ENCODE results near the gene IFNA1. TPM values are rescaled to one million over a fixed set of nuclear protein-coding genes. Genes with fewer than 3 reads are reported as not detected.

The IFNA1 gene
- total RNA-seq, 2 donors from 2014 or later, result not detected

DNA sequence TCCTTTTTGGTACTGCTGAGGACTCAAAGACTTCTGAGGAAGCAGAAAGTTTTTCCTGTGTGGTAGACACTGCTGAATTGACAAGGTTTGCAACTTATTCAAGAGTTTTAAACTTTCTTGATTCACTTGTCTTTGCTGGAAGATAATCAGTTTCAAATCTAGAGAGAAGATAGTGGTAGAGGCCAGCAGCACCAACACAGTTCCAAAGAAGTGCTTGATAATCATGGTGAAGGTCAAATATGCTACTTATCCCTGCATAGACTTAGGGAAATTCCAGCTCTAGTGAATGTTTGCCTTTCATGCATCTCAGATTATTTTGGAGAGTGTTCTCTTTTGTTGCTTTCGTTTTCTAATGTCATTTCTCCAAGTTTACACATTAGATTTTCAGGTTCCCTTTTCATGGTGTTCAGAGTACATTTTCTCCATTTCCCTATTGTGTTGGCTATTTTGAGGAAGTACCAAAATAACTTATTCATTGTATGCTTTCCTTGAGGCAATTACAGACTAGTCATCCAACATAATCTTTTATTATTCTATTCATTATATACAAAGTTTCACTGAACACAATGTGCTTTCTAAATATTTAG, 41.3 kb downstream of the IFNA1 start:
- DNase-seq (ENCODE audit: low spot score in 2 of 2) (no peak), ATAC-seq (no peak)
- peaks cover 4 to 12% of the 10 kb centered on the region in 2 donors for H3K9me3 Mint-ChIP-seq
- no peak overlapping the region for H3K27ac Mint-ChIP-seq
- no peaks in the 10 kb centered on the region for H3K36me3 Mint-ChIP-seq

DNA sequence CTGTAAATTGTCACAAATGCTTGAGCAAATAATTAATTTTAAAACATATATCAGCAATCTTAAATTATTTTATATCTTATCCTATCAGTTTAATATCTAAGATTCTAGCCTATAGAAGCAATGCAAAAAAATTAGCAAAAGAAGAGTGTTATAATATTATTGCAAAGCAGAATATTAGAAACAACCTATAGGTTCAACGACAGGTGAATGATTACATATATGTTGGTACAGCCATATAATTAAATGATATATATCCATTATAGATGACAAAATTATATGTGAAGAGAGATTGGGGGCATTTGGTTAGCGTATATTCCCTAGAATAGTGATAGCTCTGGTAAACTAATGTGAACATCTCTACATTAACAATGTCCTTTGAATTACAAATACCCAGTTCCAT, 42.0 kb downstream of the IFNA1 start, which contains the start of gene IFNE:
TSS of gene IFNE (minus strand) at position 101 of the 400 bp plus-strand sequence. CDS start 619 bp downstream, outside the sequence.
- DNase-seq (ENCODE audit: low spot score in 2 of 2) (no peak), ATAC-seq (no peak)
- peaks cover 4 to 12% of the 10 kb centered on the region in 2 donors for H3K9me3 Mint-ChIP-seq
- H3K27ac Mint-ChIP-seq, result no peak within 1 kb of the TSS
- H3K36me3 Mint-ChIP-seq, result no peaks in the 10 kb centered on the region

Other genes with a start within 250 kb of the IFNA1 start
- gene IFNA7, start 238.2 kb upstream of the IFNA1 start, total RNA-seq, result not detected
- not detected for gene IFNA10, start 233.3 kb upstream of the IFNA1 start, total RNA-seq
- not detected for gene IFNA16, start 223.1 kb upstream of the IFNA1 start, total RNA-seq
- not detected for gene IFNA17, start 212.2 kb upstream of the IFNA1 start, total RNA-seq
- not detected for gene IFNA14, start 200.4 kb upstream of the IFNA1 start, total RNA-seq
- gene IFNA5, start 135.1 kb upstream of the IFNA1 start, total RNA-seq, result not detected
- gene KLHL9, start 105.0 kb upstream of the IFNA1 start, total RNA-seq, result 10 to 100 TPM; 14.6 to 14.8 TPM
- gene IFNA6, start 89.6 kb upstream of the IFNA1 start, total RNA-seq, result not detected
- gene IFNA13, start 72.4 kb upstream of the IFNA1 start, total RNA-seq, result not detected
- gene IFNA2, start 55.0 kb upstream of the IFNA1 start, total RNA-seq, result not detected
- not detected for gene IFNA8, start 31.3 kb upstream of the IFNA1 start, total RNA-seq
- not detected for gene IFNE, start 41.9 kb downstream of the IFNA1 start, total RNA-seq

All from activated naive CD4-positive, alpha-beta T cell treated with anti-CD3 and anti-CD28 coated beads, Interleukin-2, amount 50 U/mL, for 72 hours (primary cell).